NCI-H1105 treated with DMSO at 0.1 percent for 48 hours (cell line): ENCODE results near the gene CMSS1.
A peak's percentile ranks its signal among the peaks of the same experiment; 100 is the strongest.

Source experiments
- DNase-seq: peaks from one replicate; lab custom pipeline; 2025; lab: John Stamatoyannopoulos, UW

Gene CMSS1

GRCh38 chr3:99875581-99875928 is 57.9 kb downstream of the CMSS1 start:
- DNase-seq = peak; percentile 46

- peak; percentile 79 for DNase-seq
These were observed 58.5 kb downstream of the CMSS1 start for GRCh38 chr3:99875929-99876841.

GRCh38 chr3:99877031-99877579 is 59.4 kb downstream of the CMSS1 start:
- DNase-seq = no peak

GRCh38 chr3:99878005-99878404 is 60.3 kb downstream of the CMSS1 start:
- no peak for DNase-seq

GRCh38 chr3:99879275-99879674 is 61.6 kb downstream of the CMSS1 start:
- DNase-seq = no peak

- DNase-seq = no peak
These were observed 63.5 kb downstream of the CMSS1 start for GRCh38 chr3:99881121-99881524.

GRCh38 chr3:99882436-99883137 is 64.9 kb downstream of the CMSS1 start:
- no peak for DNase-seq

- no peak for DNase-seq
These were observed 65.4 kb downstream of the CMSS1 start for GRCh38 chr3:99883138-99883461.

- DNase-seq = no peak
These were observed 66.0 kb downstream of the CMSS1 start for GRCh38 chr3:99883693-99884092.

- DNase-seq = no peak
These were observed 66.8 kb downstream of the CMSS1 start for GRCh38 chr3:99884484-99884883.

- no peak for DNase-seq
These were observed 67.4 kb downstream of the CMSS1 start for GRCh38 chr3:99885085-99885484.

GRCh38 chr3:99885851-99886250 is 68.2 kb downstream of the CMSS1 start:
- DNase-seq = no peak

GRCh38 chr3:99891610-99892285 is 74.1 kb downstream of the CMSS1 start:
- DNase-seq = no peak

- DNase-seq = no peak
These were observed 74.7 kb downstream of the CMSS1 start for GRCh38 chr3:99892332-99892731.

- no peak for DNase-seq
These were observed 77.6 kb downstream of the CMSS1 start for GRCh38 chr3:99895131-99895696.

GRCh38 chr3:99895703-99896441 is 78.2 kb downstream of the CMSS1 start:
- peak; percentile 36 for DNase-seq

- peak; percentile 64 for DNase-seq
These were observed 78.8 kb downstream of the CMSS1 start for GRCh38 chr3:99896482-99896881.

GRCh38 chr3:99899603-99900002 is 81.9 kb downstream of the CMSS1 start:
- no peak for DNase-seq

GRCh38 chr3:99900248-99900647 is 82.6 kb downstream of the CMSS1 start:
- DNase-seq = no peak

- peak; percentile 87 for DNase-seq
These were observed 83.7 kb downstream of the CMSS1 start for GRCh38 chr3:99901200-99901926.

GRCh38 chr3:99902091-99902490 is 84.4 kb downstream of the CMSS1 start:
- no peak for DNase-seq
